ENCODE results near the gene AUTS2.

AUTS2 gene

DNA sequence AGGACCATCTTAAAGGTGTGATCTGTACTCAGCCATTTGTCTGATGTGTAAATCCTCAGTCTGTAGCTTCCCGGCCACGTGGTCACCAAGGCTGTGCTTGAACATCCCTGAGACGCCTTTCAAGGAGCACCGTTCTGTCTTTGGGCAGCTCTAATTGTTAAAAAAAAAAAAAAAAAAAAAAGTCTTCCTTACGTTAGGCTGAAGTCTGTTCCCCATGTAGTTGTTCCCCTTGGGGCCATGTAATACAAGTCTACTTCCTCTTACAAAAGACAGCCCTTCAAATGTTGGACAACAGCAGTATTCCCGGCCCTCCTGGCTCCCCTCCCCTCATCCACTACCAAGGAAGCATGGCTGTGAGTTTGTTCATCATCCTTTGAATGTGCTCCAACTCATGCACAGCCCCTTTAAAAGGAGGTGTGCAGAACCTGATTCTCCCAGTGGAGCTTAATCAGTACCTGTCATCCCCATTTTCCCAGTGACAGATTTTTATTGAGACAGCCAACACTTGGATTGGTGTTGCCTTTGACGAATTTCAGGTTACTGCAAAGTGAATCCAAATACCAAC is 1141.5 kb downstream of the AUTS2 start:
- no peaks in the 10 kb centered on the region for H3K9me3 ChIP-seq (ENCODE audit: control insufficient read depth, insufficient read depth, low read depth, low read length)
- H3K4me1 ChIP-seq (ENCODE audit: control insufficient read depth, insufficient read depth, low read length) = peaks cover 45% of the 10 kb centered on the region
- H3K27me3 ChIP-seq (ENCODE audit: control insufficient read depth, insufficient read depth, low read length) = no peaks in the 10 kb centered on the region
- H3K27ac ChIP-seq (ENCODE audit: low read depth, low read length) = no peak overlapping the region
- no peak overlapping the region for H3K9ac ChIP-seq (ENCODE audit: low read length)
- no peak overlapping the region for H3K4me3 ChIP-seq (ENCODE audit: low read depth, low read length)
- H3K36me3 ChIP-seq (ENCODE audit: control insufficient read depth, insufficient read depth, low read length) = no peaks in the 10 kb centered on the region

DNA sequence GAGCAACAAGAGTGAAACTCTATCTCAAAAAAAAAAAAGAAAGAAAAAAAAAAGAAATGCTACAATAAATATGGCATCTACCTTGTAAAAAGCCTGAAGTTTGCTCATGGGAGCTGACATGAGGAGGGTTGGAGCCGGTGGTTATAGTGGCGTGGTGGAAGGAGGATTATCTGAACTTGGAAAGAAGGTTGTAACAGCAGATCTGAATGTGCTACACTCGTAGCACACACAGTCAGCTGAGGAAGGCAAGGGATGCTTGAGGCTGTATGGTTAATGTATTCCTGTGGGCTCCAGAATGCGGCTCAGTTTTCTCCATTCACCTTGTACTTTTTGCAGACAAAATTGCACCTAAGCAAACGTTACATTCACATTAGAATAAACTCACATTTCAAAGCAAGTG is 1143.4 kb downstream of the AUTS2 start:
- Histone ChIP-seq H3K36me3 (ENCODE audit: control insufficient read depth, insufficient read depth, low read length) (no peaks in the 10 kb centered on the region), H3K27me3 (ENCODE audit: control insufficient read depth, insufficient read depth, low read length) (no peaks in the 10 kb centered on the region), H3K27ac (ENCODE audit: low read depth, low read length) (no peak overlapping the region), H3K4me3 (ENCODE audit: low read depth, low read length) (no peak overlapping the region), H3K9me3 (ENCODE audit: control insufficient read depth, insufficient read depth, low read depth, low read length) (no peaks in the 10 kb centered on the region), H3K4me1 (ENCODE audit: control insufficient read depth, insufficient read depth, low read length) (peaks cover 37% of the 10 kb centered on the region), H3K9ac (ENCODE audit: low read length) (no peak overlapping the region)

DNA sequence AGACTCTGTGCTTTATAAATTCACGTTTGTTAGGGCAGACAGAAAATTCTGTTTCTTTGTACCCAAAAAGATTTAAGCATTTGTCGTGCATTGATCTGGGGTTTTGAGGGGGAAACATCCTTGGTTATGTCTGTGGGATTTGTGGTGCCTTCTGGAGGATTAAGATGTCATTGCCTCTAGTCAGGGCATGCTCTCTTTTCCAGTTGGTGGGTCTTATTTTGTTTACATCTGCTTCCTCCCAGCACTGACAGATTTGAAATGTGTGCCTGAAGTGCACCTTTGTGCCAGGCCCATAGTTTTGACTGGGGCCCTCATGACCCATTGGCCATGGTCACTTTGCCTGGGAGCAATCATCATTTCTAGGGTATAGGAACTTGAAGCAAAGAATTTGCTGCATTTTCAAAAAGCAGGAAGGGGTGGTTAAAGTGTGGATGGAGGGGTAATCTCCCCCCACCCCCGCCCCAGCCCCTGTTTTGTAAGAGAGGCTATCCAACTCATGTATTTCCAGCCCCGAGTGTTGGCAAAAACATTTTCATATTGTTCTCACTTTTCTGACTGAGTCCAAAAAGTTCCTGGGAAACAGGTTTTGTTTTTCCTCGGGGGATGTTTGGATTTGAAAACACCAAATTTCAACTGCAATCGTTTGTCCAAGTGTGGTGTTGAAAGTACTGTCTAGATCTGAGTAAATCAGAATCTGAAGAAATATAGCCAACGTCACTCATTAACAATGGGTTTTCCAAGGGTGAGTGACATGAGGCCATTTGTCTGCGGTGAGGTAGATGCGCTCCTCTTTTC is 1145.5 kb downstream of the AUTS2 start:
- Histone ChIP-seq H3K36me3 (ENCODE audit: control insufficient read depth, insufficient read depth, low read length) (no peaks in the 10 kb centered on the region; the same call in 1 of the 2 replicates), H3K27me3 (ENCODE audit: control insufficient read depth, insufficient read depth, low read length) (no peaks in the 10 kb centered on the region), H3K27ac (ENCODE audit: low read depth, low read length) (no peak overlapping the region), H3K9me3 (ENCODE audit: control insufficient read depth, insufficient read depth, low read depth, low read length) (no peaks in the 10 kb centered on the region), H3K9ac (ENCODE audit: low read length) (no peak overlapping the region), H3K4me1 (ENCODE audit: control insufficient read depth, insufficient read depth, low read length) (peaks cover 21% of the 10 kb centered on the region), H3K4me3 (ENCODE audit: low read depth, low read length) (no peak overlapping the region)

DNA sequence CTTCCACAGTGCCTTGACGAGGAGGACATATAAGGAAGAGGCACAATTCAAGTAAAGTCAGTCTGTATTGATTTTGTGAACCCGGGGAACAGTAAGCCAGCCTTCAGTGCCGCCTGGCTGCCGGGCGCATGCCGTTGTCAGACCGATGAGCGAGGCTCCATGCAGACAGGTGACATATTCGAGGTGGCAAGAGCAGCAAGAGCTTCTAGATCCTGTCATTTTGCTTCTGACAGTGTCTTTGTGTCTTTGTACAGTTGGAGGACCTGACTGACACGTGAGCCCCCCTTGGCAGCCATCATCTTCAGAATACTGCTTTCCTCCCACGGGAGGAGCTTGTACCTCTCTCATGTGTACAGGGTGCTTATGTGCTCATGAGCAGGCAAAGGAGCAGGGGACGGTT is 1146.2 kb downstream of the AUTS2 start:
- Histone ChIP-seq H3K27me3 (ENCODE audit: control insufficient read depth, insufficient read depth, low read length) (no peaks in the 10 kb centered on the region), H3K27ac (ENCODE audit: low read depth, low read length) (no peak overlapping the region), H3K4me3 (ENCODE audit: low read depth, low read length) (no peak overlapping the region), H3K4me1 (ENCODE audit: control insufficient read depth, insufficient read depth, low read length) (peaks cover 18% of the 10 kb centered on the region), H3K9me3 (ENCODE audit: control insufficient read depth, insufficient read depth, low read depth, low read length) (no peaks in the 10 kb centered on the region), H3K9ac (ENCODE audit: low read length) (no peak overlapping the region), H3K36me3 (ENCODE audit: control insufficient read depth, insufficient read depth, low read length) (no peaks in the 10 kb centered on the region; the same call in 1 of the 2 replicates)

DNA sequence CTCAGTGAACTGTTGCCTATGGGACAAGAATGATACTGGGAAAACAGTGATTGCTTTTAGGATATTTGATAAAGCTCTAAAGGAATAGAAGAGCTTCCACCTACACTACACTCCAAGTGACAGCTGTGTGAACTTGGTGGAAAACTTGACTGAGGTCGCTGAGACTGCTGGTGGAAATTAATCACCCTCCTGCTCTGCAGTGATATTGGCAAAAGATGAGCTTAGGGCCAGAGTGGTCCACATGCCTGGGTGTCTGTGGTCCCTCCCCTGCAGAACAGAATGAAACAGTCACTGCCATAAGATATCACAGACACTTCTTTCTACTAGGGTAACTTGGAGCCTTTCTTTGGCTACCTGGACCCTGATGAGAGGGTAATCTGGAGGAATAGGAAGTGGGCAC is 1151.6 kb downstream of the AUTS2 start:
- H3K27me3 ChIP-seq (ENCODE audit: control insufficient read depth, insufficient read depth, low read length) = no peaks in the 10 kb centered on the region
- H3K4me1 ChIP-seq (ENCODE audit: control insufficient read depth, insufficient read depth, low read length) = peaks cover 15% of the 10 kb centered on the region
- H3K9ac ChIP-seq (ENCODE audit: low read length) = no peak overlapping the region
- no peak overlapping the region for H3K27ac ChIP-seq (ENCODE audit: low read depth, low read length)
- H3K36me3 ChIP-seq (ENCODE audit: control insufficient read depth, insufficient read depth, low read length) = no peaks in the 10 kb centered on the region; the same call in 1 of the 2 replicates
- H3K4me3 ChIP-seq (ENCODE audit: low read depth, low read length) = no peak overlapping the region
- H3K9me3 ChIP-seq (ENCODE audit: control insufficient read depth, insufficient read depth, low read depth, low read length) = no peaks in the 10 kb centered on the region

DNA sequence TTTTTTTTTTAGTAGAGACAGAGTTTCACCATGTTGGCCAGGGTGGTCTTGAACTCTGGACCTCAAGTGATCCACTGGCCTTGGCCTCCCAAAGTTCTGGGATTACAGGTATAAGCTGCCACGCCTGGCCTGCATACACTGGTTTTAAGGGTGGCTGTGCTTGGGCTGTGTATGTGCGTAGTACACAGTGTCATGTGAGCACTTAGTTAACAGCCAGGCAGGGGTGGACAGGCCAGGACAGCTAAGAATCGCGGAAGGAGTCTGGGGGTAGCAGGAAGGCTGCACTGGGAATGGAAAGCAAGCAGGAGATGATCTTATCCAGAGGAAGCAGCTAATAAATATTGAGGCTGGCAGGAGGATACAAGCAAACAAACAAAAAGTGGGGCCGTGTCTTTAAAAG is 1153.6 kb downstream of the AUTS2 start:
- no peaks in the 10 kb centered on the region for H3K9me3 ChIP-seq (ENCODE audit: control insufficient read depth, insufficient read depth, low read depth, low read length)
- H3K27me3 ChIP-seq (ENCODE audit: control insufficient read depth, insufficient read depth, low read length) = no peaks in the 10 kb centered on the region
- no peak overlapping the region for H3K27ac ChIP-seq (ENCODE audit: low read depth, low read length)
- H3K4me3 ChIP-seq (ENCODE audit: low read depth, low read length) = no peak overlapping the region
- no peaks in the 10 kb centered on the region; the same call in 1 of the 2 replicates for H3K36me3 ChIP-seq (ENCODE audit: control insufficient read depth, insufficient read depth, low read length)
- no peak overlapping the region for H3K9ac ChIP-seq (ENCODE audit: low read length)
- H3K4me1 ChIP-seq (ENCODE audit: control insufficient read depth, insufficient read depth, low read length) = peaks cover 10% of the 10 kb centered on the region

DNA sequence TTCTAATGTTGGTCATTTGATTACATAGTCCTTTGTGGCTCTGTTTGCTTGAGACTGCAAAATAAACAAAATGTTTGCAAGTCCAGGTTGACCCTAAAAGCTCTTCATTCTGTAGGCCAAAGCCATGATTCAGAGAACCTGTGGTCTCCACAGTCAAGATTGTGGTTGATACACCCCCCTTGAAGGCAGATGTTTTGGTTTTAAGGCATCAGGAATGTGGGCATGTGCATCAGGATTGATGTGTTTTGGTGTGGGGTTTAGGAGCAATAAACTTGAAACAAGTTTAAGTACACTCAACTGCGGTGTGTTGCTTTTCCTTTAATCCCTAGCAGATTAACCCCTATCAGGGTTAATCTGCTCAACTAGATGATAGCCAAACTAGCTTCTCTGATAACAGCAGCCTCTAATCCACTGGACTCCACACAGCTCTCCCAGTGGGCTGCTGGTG is 1154.5 kb downstream of the AUTS2 start:
- Histone ChIP-seq H3K9me3 (ENCODE audit: control insufficient read depth, insufficient read depth, low read depth, low read length) (no peaks in the 10 kb centered on the region), H3K27me3 (ENCODE audit: control insufficient read depth, insufficient read depth, low read length) (no peaks in the 10 kb centered on the region), H3K27ac (ENCODE audit: low read depth, low read length) (no peak overlapping the region), H3K36me3 (ENCODE audit: control insufficient read depth, insufficient read depth, low read length) (no peaks in the 10 kb centered on the region), H3K4me1 (ENCODE audit: control insufficient read depth, insufficient read depth, low read length) (peaks cover 7% of the 10 kb centered on the region; the same call in 1 of the 2 replicates), H3K4me3 (ENCODE audit: low read depth, low read length) (no peak overlapping the region), H3K9ac (ENCODE audit: low read length) (no peak overlapping the region)

DNA sequence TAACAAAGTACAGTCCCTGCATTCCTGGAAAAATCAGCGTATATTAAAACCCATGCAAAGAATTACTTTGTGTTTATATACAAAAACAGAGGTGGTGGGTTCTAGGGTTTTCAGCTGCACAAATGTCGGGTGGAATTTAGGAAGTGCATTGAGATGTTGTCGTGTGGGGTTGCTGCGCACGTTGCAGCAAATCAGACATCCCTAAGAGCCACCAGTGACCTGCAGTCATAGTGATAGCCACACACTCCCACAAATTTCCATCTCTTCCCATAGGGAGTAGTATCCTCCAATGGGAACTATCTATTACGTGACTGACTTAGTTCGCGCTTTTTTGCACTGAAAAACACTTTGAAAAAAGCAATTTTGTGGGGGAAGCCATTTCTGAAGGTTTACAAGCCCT is 1158.5 kb downstream of the AUTS2 start:
- H3K27ac ChIP-seq (ENCODE audit: low read depth, low read length) = no peak overlapping the region
- no peaks in the 10 kb centered on the region for H3K27me3 ChIP-seq (ENCODE audit: control insufficient read depth, insufficient read depth, low read length)
- H3K9ac ChIP-seq (ENCODE audit: low read length) = no peak overlapping the region
- H3K36me3 ChIP-seq (ENCODE audit: control insufficient read depth, insufficient read depth, low read length) = no peaks in the 10 kb centered on the region; the same call in 1 of the 2 replicates
- H3K9me3 ChIP-seq (ENCODE audit: control insufficient read depth, insufficient read depth, low read depth, low read length) = no peaks in the 10 kb centered on the region
- H3K4me3 ChIP-seq (ENCODE audit: low read depth, low read length) = no peak overlapping the region
- peaks cover 9% of the 10 kb centered on the region; the same call in 1 of the 2 replicates for H3K4me1 ChIP-seq (ENCODE audit: control insufficient read depth, insufficient read depth, low read length)

DNA sequence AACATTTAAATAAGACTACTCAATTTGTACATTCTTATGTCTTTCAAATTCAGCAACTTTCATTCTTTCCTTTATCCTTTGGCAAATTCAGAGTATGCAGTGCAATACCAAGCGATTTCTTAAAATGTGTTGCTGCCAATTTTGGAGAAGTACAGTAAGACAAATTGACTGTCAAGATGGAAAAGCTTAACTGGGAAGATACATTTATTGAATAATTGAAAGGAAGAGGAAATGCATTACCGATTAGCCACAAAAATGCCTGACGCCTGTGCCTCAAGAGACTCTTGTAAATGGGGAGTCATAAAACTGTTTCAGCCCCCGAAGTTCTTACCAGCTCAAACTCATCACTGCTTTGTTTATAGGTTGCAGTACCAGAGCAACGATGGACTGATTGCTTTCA is 1160.4 kb downstream of the AUTS2 start:
- peaks cover 11% of the 10 kb centered on the region for H3K4me1 ChIP-seq (ENCODE audit: control insufficient read depth, insufficient read depth, low read length)
- H3K4me3 ChIP-seq (ENCODE audit: low read depth, low read length) = no peak overlapping the region
- H3K36me3 ChIP-seq (ENCODE audit: control insufficient read depth, insufficient read depth, low read length) = peaks cover 7% of the 10 kb centered on the region; the same call in 1 of the 2 replicates
- H3K27me3 ChIP-seq (ENCODE audit: control insufficient read depth, insufficient read depth, low read length) = no peaks in the 10 kb centered on the region
- H3K9ac ChIP-seq (ENCODE audit: low read length) = no peak overlapping the region
- no peaks in the 10 kb centered on the region for H3K9me3 ChIP-seq (ENCODE audit: control insufficient read depth, insufficient read depth, low read depth, low read length)
- no peak overlapping the region for H3K27ac ChIP-seq (ENCODE audit: low read depth, low read length)

DNA sequence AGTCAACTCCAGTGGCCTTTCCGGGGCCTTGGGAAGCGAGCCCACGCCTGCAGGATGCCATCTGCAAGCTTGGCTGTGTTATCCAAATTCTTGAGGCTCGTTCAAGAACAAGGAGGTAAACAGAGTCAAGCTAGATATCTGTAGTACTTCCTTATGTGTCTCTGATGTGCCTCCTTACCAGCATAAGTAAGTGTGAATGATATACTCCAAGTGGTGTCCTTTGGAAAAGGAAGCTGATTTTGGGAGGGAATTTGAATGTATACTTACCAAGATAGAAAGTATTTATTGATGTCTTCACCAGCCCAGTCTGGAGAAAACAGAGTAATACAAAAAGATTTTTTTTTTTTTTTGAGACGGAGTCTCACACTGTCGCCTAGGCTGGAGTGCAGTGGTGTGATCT is 1161.4 kb downstream of the AUTS2 start:
- peaks cover 13% of the 10 kb centered on the region for H3K4me1 ChIP-seq (ENCODE audit: control insufficient read depth, insufficient read depth, low read length)
- no peaks in the 10 kb centered on the region for H3K27me3 ChIP-seq (ENCODE audit: control insufficient read depth, insufficient read depth, low read length)
- peaks cover 10% of the 10 kb centered on the region; the same call in 1 of the 2 replicates for H3K36me3 ChIP-seq (ENCODE audit: control insufficient read depth, insufficient read depth, low read length)
- no peak overlapping the region for H3K9ac ChIP-seq (ENCODE audit: low read length)
- H3K9me3 ChIP-seq (ENCODE audit: control insufficient read depth, insufficient read depth, low read depth, low read length) = no peaks in the 10 kb centered on the region
- H3K4me3 ChIP-seq (ENCODE audit: low read depth, low read length) = no peak overlapping the region
- no peak overlapping the region for H3K27ac ChIP-seq (ENCODE audit: low read depth, low read length)

DNA sequence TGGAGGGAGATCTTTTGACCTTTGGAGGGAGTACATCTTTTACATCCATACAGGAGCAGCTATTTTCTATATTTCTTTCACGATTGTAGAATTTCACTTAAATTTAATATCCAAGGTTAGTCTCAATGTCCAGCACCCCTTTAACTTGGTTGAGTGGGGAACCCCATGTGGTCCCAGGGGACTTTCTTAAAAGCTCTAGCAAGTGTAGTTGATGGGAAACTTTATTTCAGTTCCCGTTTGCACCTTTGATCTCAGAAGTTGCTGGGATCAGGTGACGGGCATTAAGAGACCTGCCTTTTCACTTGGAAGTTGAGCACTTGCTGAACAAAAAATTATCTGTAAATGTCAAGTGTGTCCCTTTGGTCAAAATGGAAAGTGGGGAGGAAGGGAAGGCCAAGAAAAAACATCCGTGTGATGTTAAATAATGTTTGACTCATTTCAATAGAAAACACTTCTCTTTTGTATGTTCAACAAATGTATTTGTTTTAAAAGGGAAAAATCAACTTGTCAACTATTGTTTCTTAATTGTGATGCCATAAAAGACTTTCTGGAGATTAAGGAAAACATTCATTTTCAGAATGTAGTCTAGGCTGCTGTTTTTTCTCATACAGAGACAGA is 1163.5 kb downstream of the AUTS2 start:
- no peaks in the 10 kb centered on the region for H3K9me3 ChIP-seq (ENCODE audit: control insufficient read depth, insufficient read depth, low read depth, low read length)
- peaks cover 31% of the 10 kb centered on the region for H3K36me3 ChIP-seq (ENCODE audit: control insufficient read depth, insufficient read depth, low read length)
- no peaks in the 10 kb centered on the region for H3K27me3 ChIP-seq (ENCODE audit: control insufficient read depth, insufficient read depth, low read length)
- peaks cover 13% of the 10 kb centered on the region for H3K4me1 ChIP-seq (ENCODE audit: control insufficient read depth, insufficient read depth, low read length)
- H3K9ac ChIP-seq (ENCODE audit: low read length) = no peak overlapping the region
- no peak overlapping the region for H3K27ac ChIP-seq (ENCODE audit: low read depth, low read length)
- no peak overlapping the region for H3K4me3 ChIP-seq (ENCODE audit: low read depth, low read length)
